Stimulated activated naive B cell treated with anti-CD40 and anti-IgM and Interleukin-4, amounts not matched to agents 10 μg/mL and 1 μg/mL and 100 μg/mL, for 72 hours (primary cell): ENCODE measurements around the gene RBKS.

Source experiments
- ATAC-seq, 2 donors: fragments of 150-1000 bp; cut with Tn5 transposase; replicated peaks; 2 replicates each; pipeline ENCODE4 v1.10.0; 2021; ENCODE audit warnings: moderate library complexity in 1 of 2
- DNase-seq: peaks from one replicate; pipeline ENCODE4 v3.0.0; 2021
- H3K27ac Mint-ChIP-seq: one replicate; pipeline ENCODE4 v1.8.0; 2022; ENCODE audit warnings: mild to moderate bottlenecking, mixed read lengths
- H3K27me3 Mint-ChIP-seq, 2 donors: one replicate each; pipeline ENCODE4 v1.8.0; 2022; ENCODE audit warnings: mixed read lengths in 2 of 2
- H3K36me3 Mint-ChIP-seq, 2 donors: one replicate each; pipeline ENCODE4 v1.8.0; 2022; ENCODE audit warnings: mixed read lengths in 2 of 2, mild to moderate bottlenecking in 1 of 2
- H3K4me1 Mint-ChIP-seq, 2 donors: one replicate each; pipeline ENCODE4 v1.8.0; 2022; ENCODE audit warnings: mixed read lengths in 2 of 2, mild to moderate bottlenecking in 1 of 2
- H3K4me3 Mint-ChIP-seq, 2 donors: one replicate each; pipeline ENCODE4 v1.8.0; 2022; ENCODE audit warnings: mild to moderate bottlenecking in 2 of 2, mixed read lengths in 2 of 2, moderate library complexity in 1 of 2
- H3K9me3 Mint-ChIP-seq, 2 donors: one replicate each; pipeline ENCODE4 v1.8.0; 2022; ENCODE audit warnings: mixed read lengths in 2 of 2, mild to moderate bottlenecking in 1 of 2

Gene RBKS

DNA sequence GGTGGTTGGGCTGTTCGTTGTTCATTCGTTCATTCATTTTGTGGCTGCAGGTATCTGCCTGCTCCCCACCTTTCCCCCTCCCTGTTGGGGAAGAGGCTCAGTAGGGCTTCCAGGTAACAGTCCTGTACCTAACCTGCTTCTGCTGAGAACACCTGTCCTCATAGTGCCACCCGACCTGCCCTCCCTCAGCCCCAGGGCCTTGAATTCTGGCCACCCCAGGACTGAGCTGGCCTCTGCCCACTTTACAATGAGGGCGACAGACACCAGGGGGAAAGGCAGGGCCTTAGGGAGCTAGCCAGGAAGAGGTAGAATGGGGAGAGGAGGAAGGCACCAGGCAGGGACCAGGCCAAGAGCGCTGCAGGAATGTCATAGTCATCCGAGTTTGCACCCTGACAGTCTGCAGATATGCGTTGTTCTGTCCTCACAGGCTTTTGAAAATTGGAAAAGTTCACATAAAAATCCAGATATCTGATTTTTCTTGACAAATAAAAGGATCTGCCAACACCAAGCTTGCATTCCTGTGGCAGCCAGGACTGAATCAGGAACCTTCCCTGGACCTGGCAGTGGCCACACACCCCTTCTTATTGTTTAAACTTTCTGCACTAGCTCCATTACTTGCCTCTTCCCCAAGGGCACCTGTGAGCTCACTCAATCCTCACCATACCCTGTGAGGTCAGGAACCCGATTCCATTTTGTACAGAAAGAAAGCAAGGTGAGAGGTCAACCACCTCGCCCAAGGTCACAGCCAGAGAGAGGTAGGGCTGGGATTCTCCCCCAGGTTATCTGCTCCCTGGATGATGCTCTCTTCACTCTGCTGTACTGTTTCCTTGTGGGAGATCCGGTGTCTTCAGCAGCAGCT, 153.9 kb downstream of the RBKS start:
- Mint-ChIP-seq H3K4me1 (peaks cover 7 to 9% of the 10 kb centered on the region in 2 donors), H3K9me3 (peaks cover 1 to 7% of the 10 kb centered on the region in 2 donors), H3K36me3 (no peaks in the 10 kb centered on the region), H3K27me3 (peaks cover 27 to 33% of the 10 kb centered on the region in 2 donors), H3K4me3 (peak overlapping the region; percentile 29 to 77), H3K27ac (no peak overlapping the region)
- peak in 1 of 2 donors; percentile 8 for ATAC-seq
- no peak for DNase-seq

DNA sequence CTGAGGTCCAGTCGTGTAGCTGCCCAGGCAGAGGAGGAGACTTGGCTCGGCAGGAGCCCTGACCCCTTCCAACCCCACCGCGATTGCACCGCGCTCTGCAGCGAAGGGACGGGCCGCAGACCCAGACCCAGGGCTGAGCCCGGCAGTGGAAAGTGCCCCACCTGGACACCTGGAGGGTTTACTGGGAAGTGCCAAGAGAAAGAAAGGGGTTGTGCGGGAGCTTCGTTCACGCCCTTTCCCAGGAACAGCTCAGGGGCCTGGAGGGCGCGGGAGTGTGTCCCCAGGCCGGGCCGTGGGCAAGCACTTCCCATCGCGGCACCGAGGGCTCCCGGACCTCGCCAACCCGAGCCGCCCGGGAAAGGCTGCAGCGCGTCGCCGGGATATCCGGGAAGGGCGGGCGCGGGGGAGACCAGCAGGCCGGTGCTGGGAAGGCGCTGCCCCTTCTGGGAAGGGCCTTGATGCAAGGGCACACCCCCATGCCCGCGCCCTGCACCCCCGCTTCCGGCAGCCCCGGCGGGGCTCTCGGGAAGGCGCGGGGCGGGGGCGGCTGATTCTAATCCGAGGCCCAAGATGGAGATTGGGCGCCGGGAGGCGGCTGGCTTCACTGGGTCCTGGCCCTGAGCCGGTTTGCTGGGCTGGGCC, 154.8 kb downstream of the RBKS start:
- peaks cover 27 to 33% of the 10 kb centered on the region in 2 donors for H3K27me3 Mint-ChIP-seq
- H3K4me3 Mint-ChIP-seq: peak overlapping the region; percentile 65 to 77
- H3K36me3 Mint-ChIP-seq: no peaks in the 10 kb centered on the region
- H3K4me1 Mint-ChIP-seq: peaks cover 9 to 13% of the 10 kb centered on the region in 2 donors
- no peak overlapping the region for H3K27ac Mint-ChIP-seq
- no peak for DNase-seq
- H3K9me3 Mint-ChIP-seq: peaks cover 0 to 4% of the 10 kb centered on the region in 2 donors
- peak; percentile 76 to 77 for ATAC-seq

DNA sequence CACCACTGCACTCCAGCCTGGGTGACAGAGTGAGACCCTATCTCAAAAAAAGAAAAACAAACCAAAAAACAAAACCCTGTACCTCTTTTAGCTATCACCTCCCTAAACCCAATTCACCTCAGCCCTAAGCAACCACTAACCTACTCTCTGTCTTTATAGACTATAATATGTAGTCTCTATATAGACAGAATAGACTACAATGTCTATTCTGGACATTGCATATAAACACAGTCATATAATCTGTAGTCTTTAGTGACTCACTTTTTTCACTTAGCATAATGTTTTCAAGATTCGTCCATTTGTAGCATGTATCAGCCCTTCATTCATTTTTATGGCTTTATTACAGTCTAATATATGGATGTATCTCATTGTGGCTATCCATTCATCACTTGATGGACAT, 155.9 kb downstream of the RBKS start:
- Mint-ChIP-seq H3K4me1 (peaks cover 12 to 16% of the 10 kb centered on the region in 2 donors), H3K36me3 (no peaks in the 10 kb centered on the region), H3K9me3 (peaks cover 0 to 4% of the 10 kb centered on the region in 2 donors), H3K27me3 (peaks cover 27 to 33% of the 10 kb centered on the region in 2 donors), H3K4me3 (no peak overlapping the region), H3K27ac (no peak overlapping the region)
- no peak for ATAC-seq
- DNase-seq: no peak
